Skeletal muscle cell (primary cell): ENCODE results near the gene CFAP298.
A peak's percentile ranks its signal among the peaks of the same experiment; 100 is the strongest.
"Not testable (repeated sequence)": the region's sequence is repeated elsewhere in the genome, so short reads cannot be mapped to it uniquely, and the experiment has no call there.

Source experiments
- DNase-seq: peaks from one replicate; pipeline ENCODE4 v3.0.0-alpha.2; 2010; ENCODE audit warnings: low read depth
- H3K4me3 ChIP-seq: 2 replicates; pipeline ENCODE4 v1.5.1; 2011; ENCODE audit warnings: low read depth, mild to moderate bottlenecking, control low read depth, low read length, moderate library complexity

Gene CFAP298

GRCh38 chr21:32612075-32612998 is at the start of gene CFAP298:
Gene CFAP298, minus strand, starts transcription at chr21:32612377. Its CDS starts 134 bp downstream, at chr21:32612243.
- H3K4me3 ChIP-seq = peak within 1 kb of the TSS; percentile 69
- peak; percentile 85 for DNase-seq

- not testable (repeated sequence) for DNase-seq, H3K4me3 ChIP-seq
Measured at GRCh38 chr21:32661026-32661782, 49.0 kb upstream of the CFAP298 start.

DNA sequence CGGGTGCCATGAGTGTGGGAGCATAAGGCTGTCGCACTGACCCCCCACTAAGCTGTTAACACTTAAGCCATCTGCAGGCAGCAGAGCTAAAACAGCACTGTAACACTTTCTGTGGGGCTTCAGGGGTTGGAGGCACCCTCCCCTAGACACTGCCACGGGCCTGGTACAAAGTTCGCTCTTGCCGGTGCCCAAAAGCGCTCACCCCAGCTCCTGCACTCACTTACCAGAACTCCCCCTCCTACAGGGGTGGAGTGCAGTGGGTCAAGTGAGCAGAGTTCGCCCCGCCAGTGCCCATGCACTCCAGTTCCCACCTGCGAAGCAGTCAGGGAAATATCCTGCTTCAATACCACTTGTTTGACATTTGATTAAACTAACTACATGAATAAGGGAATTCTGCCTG is 46.3 kb upstream of the CFAP298 start:
- no peak overlapping the region for H3K4me3 ChIP-seq
- no peak for DNase-seq

DNA sequence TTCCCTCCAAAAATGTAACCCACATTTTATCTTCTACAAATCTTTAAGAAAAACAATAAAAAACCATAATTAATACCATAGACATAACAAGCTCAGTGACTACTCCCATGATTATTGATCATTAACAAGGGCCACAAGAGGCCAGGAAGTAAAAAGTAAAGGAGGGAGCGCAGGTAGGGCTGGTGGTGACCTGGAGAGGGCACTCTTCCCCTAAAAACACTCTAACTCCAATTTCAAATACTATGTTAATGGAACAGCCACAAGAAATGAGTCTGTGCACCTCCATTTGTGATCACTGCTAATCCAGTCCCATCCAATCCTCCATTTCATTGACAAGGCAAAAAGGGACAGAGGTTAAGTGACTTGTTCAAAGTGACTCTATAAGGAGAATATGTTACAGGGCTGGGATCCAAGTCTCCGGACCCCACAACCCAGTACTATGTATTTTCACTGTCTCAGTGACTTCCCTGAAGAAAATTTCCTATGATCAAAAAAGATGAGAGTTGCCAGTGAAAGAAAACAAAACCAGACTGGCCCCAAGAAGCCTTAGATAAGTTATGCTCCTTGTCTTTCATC is 41.2 kb upstream of the CFAP298 start:
- no peak overlapping the region for H3K4me3 ChIP-seq
- DNase-seq = no peak

- DNase-seq = no peak
- H3K4me3 ChIP-seq = no peak overlapping the region
Measured at GRCh38 chr21:32648165-32648564, 36.0 kb upstream of the CFAP298 start.

GRCh38 chr21:32645261-32646182 is 33.3 kb upstream of the CFAP298 start:
- DNase-seq = no peak
- no peak overlapping the region for H3K4me3 ChIP-seq

DNA sequence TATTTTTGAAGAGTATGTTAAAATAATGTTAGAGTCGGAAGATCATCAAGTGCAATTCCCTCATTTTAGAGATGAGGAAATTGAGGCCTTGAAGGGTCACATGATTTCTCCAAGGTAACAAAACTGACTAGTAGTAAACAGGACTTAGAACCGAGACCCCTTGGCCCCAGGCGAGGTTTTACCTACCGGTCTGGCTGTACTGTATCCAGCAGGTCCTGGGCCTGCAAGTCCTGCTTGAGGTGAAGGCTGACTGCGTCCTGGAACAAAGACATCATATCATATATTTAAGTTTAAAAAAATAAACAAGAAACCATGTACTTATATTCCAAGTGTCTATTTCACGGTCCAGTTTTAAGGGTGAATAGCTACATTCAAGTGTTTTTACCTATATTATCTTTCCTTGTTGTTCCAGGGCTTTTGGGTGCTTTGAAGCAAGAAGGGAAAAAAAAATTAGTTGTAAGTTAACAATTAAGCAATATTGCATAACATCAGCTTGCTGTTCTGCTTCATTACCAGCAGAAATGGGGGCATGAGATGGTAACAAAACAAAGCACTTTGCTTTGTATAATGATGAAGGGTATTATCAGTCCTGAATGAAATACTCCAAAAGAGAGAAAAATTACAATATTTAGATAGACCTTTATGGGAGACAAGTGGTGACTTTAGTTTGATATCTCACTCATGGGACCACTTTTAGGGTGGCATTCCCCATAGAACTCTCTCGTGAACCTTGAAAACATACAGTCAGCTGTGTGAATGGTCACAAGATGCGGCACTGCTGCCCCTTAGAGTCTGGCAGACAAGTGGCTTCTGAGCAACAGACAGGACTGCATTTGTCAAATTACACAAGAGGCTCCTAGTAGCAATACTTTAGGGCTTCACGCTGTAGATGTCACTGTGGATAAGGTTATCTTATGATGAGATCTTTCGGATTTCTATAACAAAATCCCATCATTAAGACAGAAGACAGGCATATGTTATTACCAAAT is 29.8 kb upstream of the CFAP298 start:
- DNase-seq = no peak
- H3K4me3 ChIP-seq = no peak overlapping the region

DNA sequence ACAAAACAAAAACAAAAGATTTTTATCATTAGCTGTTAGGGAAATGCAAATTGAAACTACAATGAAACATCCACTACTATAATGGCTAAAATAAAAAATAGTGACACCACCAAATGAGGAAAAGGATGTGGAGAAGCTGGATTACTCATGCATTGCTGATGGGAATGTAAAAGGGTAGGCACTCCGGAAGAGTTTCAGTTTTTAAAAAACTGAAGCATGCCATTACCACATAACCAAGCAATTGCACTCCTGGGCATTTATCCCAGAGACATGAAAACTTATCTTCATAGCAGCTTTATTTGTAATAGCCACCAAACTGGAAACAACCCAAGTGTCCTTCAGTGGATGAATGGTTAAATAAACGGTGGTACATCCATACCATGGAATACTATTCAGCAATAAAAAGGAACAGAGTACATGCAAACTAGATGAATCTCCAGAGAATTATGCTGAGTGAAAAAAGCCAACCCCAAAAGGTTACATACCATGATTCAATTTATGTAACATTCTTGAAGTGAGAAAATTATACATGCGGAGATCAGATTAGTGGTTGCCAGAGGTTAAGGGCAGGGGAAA is 14.5 kb upstream of the CFAP298 start:
- H3K4me3 ChIP-seq = no peak overlapping the region
- peak; percentile 6 for DNase-seq

GRCh38 chr21:32618218-32618617 is 6.0 kb upstream of the CFAP298 start:
- not testable (repeated sequence) for H3K4me3 ChIP-seq, DNase-seq

GRCh38 chr21:32613436-32614043 is 1.4 kb upstream of the CFAP298 start:
- H3K4me3 ChIP-seq = peak overlapping the region; percentile 69
- no peak for DNase-seq

- H3K4me3 ChIP-seq = peak overlapping the region; percentile 69
- no peak for DNase-seq
Measured at GRCh38 chr21:32612999-32613337, 791 bp upstream of the CFAP298 start.

DNA sequence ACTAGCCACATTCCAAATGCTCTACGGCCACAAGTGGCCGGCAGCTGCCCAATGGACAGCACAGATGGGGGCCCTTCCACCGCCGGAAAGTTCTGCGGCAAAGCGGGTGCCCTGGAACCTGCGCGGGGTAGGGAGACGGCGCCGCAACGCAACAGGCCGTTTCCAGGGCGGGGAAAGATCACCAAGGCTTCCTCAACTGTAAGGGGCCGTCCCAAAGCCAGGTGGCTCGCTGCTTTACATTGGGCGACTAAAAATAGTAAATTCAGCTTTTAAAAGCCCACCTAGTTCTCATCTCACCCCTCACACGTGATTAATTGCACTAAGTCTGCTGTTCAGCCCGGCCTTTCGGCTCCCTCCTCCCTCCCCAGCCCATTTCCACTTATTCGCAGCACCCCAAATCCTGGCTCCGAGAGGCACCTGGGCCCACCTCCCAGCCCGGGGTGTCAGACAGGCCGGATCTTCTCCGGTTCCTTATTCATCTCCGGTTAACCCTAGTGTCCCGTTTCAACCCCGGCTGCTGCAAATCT is 643 bp downstream of the CFAP298 start:
- no peak for DNase-seq
- peak overlapping the region; percentile 69 for H3K4me3 ChIP-seq

- peak overlapping the region; percentile 21 for H3K4me3 ChIP-seq
- not testable (repeated sequence) for DNase-seq
Measured at GRCh38 chr21:32610940-32611339, 1.2 kb downstream of the CFAP298 start.

GRCh38 chr21:32608851-32609250 is 3.3 kb downstream of the CFAP298 start:
- no peak for DNase-seq

DNA sequence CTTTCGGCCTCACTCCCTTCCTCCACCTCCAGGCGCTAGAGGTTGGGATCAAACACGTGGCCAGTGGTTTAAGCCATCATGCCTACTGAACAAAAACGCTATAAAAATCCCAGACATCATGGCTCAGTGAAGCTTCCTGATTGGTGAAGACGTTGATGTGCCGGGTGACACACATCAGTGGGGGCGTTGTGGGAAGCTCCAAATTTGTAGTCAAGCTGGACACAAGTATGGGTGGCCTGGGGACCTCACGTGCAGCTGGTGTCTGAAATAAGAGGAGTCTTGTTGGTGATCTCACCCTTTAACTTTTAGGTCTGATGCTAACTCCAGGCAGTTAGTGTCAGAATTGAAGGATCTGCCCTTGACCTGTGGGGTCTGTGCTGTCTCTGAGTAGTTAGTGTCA is 6.7 kb downstream of the CFAP298 start:
- DNase-seq = no peak
- H3K4me3 ChIP-seq = no peak overlapping the region

More at GRCh38 chr21:32608851-32609250, 3.3 kb downstream of the CFAP298 start:
- no peak overlapping the region for H3K4me3 ChIP-seq

GRCh38 chr21:32604464-32604863 is 7.7 kb downstream of the CFAP298 start:
- no peak overlapping the region for H3K4me3 ChIP-seq
- DNase-seq = no peak

DNA sequence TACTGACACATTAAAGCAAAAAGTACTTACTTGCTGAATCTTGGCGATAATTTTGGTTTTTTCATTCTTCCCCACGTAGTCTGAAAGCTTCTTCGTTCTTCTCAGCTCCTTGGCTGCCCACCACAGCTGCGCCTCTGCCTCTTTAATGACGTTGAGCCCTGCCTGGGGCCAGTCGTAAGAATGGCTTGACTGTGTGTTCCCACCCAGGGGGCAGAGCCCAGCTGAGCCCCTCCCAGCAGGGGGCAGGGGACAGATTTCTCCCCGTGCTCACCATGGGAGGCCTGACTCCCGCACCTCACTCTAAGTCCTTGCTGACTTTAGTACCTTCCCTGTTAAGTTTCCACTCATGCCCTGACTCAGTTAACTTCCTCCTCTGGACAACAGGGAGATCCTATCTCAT is 9.0 kb downstream of the CFAP298 start:
- no peak for DNase-seq
- H3K4me3 ChIP-seq = no peak overlapping the region
